Glomerular visceral epithelial cell (primary cell): Measurements from ENCODE around the gene HMCN2.

Experiments used
- DNase-seq: peaks from one replicate; pipeline ENCODE4 v3.0.0-alpha.2; 2016; ENCODE audit errors: extremely low spot score

Gene HMCN2, protein sequence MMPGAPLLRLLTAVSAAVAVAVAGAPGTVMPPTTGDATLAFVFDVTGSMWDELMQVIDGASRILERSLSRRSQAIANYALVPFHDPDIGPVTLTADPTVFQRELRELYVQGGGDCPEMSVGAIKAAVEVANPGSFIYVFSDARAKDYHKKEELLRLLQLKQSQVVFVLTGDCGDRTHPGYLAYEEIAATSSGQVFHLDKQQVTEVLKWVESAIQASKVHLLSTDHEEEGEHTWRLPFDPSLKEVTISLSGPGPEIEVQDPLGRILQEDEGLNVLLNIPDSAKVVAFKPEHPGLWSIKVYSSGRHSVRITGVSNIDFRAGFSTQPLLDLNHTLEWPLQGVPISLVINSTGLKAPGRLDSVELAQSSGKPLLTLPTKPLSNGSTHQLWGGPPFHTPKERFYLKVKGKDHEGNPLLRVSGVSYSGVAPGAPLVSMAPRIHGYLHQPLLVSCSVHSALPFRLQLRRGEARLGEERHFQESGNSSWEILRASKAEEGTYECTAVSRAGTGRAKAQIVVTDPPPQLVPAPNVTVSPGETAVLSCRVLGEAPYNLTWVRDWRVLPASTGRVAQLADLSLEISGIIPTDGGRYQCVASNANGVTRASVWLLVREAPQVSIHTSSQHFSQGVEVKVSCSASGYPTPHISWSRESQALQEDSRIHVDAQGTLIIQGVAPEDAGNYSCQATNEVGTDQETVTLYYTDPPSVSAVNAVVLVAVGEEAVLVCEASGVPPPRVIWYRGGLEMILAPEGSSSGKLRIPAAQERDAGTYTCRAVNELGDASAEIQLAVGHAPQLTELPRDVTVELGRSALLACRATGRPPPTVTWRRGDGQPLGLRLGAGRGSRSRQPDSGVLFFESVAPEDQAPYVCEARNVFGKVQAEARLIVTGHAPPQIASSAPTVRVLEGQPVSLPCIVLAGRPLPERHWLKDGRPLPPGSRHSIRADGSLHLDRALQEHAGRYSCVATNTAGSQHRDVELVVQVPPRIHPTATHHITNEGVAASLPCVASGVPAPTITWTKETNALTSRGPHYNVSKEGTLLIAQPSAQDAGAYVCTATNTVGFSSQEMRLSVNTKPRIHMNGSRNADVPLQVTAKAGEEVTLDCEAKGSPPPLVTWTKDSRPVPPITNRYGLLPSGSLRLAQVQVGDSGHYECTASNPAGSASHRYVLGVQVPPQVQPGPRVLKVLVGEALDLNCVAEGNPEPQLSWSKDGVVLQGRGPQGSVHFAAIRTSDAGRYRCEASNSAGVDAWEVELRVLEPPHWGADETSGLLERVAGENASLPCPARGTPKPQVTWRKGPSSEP (N-terminal part only)

GRCh38 chr9:130265431-130266235 is at the start of gene HMCN2:
Gene HMCN2 (plus strand): TSS chr9:130265760. CDS start chr9:130265879, 119 bp downstream.
- no peak for DNase-seq

GRCh38 chr9:130217838-130218237 is 47.7 kb upstream of the HMCN2 start:
- DNase-seq = no peak

- no peak for DNase-seq
Observed at GRCh38 chr9:130219661-130220096, 45.9 kb upstream of the HMCN2 start.

GRCh38 chr9:130220352-130220751 is 45.2 kb upstream of the HMCN2 start:
- no peak for DNase-seq

DNA sequence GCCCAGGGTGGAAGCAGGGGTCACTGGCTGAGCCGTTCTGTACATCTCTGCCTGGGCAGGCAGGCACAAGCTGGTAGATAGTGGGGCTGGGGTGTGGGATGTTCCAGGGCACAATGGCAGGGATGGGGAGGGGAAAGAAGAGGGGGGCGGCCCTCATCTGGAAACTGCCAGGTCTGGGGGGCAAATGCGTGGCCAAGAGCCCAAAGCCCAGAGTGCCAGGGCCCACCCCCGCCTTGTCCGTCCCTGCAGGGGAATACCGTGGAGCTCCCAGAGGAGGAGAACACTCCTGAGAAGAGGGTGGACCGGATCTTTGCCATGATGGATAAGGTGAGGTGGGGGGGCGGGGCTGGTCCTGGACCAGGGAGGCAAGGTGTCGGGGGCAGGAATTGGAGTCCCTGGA is 42.7 kb upstream of the HMCN2 start:
- no peak for DNase-seq

DNA sequence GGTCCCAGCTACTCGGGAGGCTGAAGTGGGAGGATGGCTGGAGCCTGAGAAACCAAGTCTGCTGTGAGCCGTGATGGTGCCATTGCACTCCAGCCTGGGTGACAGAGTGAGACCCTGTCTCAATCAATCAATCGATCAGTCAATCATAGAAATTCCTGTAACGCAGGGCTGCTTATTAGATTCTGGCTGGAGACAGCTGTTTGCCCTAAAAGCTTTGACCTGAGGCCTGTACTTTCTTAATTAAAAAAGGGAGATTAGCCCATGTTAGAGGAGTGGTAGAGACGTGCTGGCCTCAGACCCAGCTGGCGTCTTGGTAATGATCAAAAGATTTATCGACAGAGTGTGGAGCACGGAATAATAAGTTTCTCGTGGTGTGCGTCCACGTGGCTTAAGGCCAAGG is 40.5 kb upstream of the HMCN2 start:
- DNase-seq = no peak

- DNase-seq = no peak
Observed at GRCh38 chr9:130225586-130225985, 40.0 kb upstream of the HMCN2 start.

- DNase-seq = no peak
Observed at GRCh38 chr9:130226112-130226511, 39.4 kb upstream of the HMCN2 start.

DNA sequence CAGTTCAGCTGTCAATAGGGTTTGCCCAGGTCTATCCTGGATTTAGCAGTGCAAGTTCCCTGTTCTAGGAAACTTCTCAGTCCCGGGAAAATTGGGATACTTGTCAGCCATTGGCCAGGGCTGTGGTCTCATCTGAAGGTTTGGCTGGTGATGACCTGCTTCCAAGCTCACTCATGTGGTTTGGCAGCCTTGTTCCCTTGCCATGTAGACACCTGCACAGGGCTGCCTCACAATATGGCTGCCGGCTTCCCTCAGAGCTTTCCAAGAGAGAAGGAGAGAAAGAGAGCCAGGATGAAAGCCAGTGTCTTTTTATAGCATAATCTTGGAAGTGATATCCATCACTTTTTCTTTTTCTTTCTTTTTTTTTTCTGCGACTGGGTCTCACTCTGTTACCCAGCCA is 37.7 kb upstream of the HMCN2 start:
- DNase-seq = no peak

GRCh38 chr9:130229759-130230158 is 35.8 kb upstream of the HMCN2 start:
- no peak for DNase-seq

- DNase-seq = no peak
Observed at GRCh38 chr9:130230631-130231030, 34.9 kb upstream of the HMCN2 start.

DNA sequence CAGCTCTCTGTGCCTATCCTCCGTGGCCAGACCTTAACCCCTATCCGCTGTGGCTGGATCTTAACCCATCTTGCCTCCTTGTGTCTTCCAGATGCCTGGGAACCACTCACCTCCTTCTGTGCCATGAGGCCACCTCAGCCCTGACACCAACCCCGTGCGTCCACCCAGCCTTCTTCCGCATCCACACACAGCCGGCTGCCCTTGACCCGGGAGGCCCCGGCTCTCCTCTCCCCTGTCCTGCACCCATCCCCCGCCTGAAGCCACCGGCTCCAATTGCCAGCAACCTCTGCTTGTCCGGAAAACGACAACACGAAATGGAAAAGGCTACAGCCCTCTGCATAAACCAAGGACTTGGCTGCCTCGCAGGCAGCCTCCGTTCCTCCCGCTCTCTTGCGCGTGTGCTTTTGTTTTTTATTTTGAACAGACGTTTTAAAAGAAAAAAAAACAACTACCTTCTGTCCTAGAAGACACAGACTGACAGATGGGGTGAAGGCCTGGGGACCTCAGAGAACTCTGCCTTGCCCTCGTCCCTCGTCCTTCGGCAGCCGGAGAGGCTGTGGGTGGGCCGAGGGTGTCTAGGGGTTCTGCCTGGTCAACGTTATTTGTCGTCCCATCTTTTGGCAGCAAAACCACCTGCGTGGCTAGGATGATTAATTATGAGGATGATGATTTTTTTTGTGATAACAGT is 32.5 kb upstream of the HMCN2 start:
- no peak for DNase-seq

DNA sequence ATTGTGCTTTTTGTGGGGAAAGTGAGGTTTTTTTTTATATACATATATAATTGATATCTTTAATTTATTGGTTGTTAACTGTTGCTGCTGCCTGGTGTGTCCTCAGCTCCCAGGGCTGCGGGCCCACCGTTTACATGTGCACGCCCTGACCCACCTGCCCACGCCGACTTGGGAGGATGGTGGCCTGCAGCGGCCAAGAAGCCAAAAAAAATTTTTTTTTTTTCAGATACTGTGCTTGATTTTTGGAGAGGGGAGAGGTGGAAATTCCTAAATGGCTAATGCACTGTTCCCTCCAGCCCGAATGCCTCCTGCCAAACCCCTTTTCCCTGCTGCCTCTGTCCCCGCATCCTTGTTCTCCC is 32.0 kb upstream of the HMCN2 start:
- DNase-seq = no peak

GRCh38 chr9:130234340-130235260 is 31.0 kb upstream of the HMCN2 start:
- no peak for DNase-seq

- peak; percentile 59 for DNase-seq
Observed at GRCh38 chr9:130235558-130236435, 29.8 kb upstream of the HMCN2 start.

- no peak for DNase-seq
Observed at GRCh38 chr9:130236436-130236985, 29.0 kb upstream of the HMCN2 start.

GRCh38 chr9:130237076-130237475 is 28.5 kb upstream of the HMCN2 start:
- DNase-seq = no peak
